Ectodermal cell (in vitro differentiated cells): ENCODE measurements around the gene PGP.

Experiments
- H3K27ac ChIP-seq: 2 replicates; pipeline ENCODE4 v1.7.0; 2013; ENCODE audit warnings: mild to moderate bottlenecking, low read depth, low read length; ENCODE audit not compliant: insufficient read depth, poor library complexity, severe bottlenecking
- H3K27me3 ChIP-seq: 2 replicates; pipeline ENCODE4 v1.7.0; 2013; ENCODE audit warnings: mild to moderate bottlenecking, low read length; ENCODE audit not compliant: insufficient read depth, control insufficient read depth, poor library complexity, severe bottlenecking
- H3K36me3 ChIP-seq: one replicate; pipeline ENCODE4 v1.7.0; 2013; ENCODE audit warnings: low read length; ENCODE audit not compliant: control insufficient read depth, insufficient read depth
- H3K4me1 ChIP-seq: one replicate; pipeline ENCODE4 v1.7.0; 2013; ENCODE audit warnings: low read length; ENCODE audit not compliant: control insufficient read depth, insufficient read depth
- H3K4me3 ChIP-seq: 2 replicates; pipeline ENCODE4 v1.7.0; 2013; ENCODE audit warnings: low read depth, low read length, control low read depth; ENCODE audit not compliant: insufficient read depth
- H3K9me3 ChIP-seq: 2 replicates; pipeline ENCODE4 v1.7.0; 2013; ENCODE audit warnings: mild to moderate bottlenecking, low read length, moderate library complexity; ENCODE audit not compliant: control insufficient read depth
- WGBS, 2 experiments: methylation state at CpG; one replicate each; pipeline ENCODE4 v1.1.7; 2013; ENCODE audit warnings: missing lambda C conversion rate in 2 of 2; 5-methylcytosine and 5-hydroxymethylcytosine counted together

PGP gene

GRCh38 chr16:2175454-2175853 is 39.2 kb downstream of the PGP start:
- Histone ChIP-seq H3K27ac (no peak overlapping the region), H3K36me3 (peaks cover 18% of the 10 kb centered on the region), H3K4me3 (no peak overlapping the region)

GRCh38 chr16:2174396-2175131 is 40.1 kb downstream of the PGP start:
- Histone ChIP-seq H3K36me3 (peaks cover 18% of the 10 kb centered on the region), H3K27ac (no peak overlapping the region), H3K4me1 (no peaks in the 10 kb centered on the region), H3K27me3 (no peaks in the 10 kb centered on the region), H3K4me3 (no peak overlapping the region), H3K9me3 (no peaks in the 10 kb centered on the region)
- WGBS, 2 experiments = 95 to 96% methylated on average over 21 of the region's 21 CpGs

More at GRCh38 chr16:2175454-2175853, 39.2 kb downstream of the PGP start:
- Histone ChIP-seq H3K4me1 (no peaks in the 10 kb centered on the region), H3K27me3 (no peaks in the 10 kb centered on the region), H3K9me3 (no peaks in the 10 kb centered on the region)
- WGBS, 2 experiments = 94 to 96% methylated on average over 10 of the region's 10 CpGs

- H3K27ac ChIP-seq = no peak overlapping the region
- WGBS, 2 experiments = 94 to 97% methylated on average over 4 of the region's 4 CpGs
These were observed 40.7 kb downstream of the PGP start for GRCh38 chr16:2173916-2174315.

GRCh38 chr16:2173366-2173765 is 41.3 kb downstream of the PGP start:
- no peak overlapping the region for H3K4me3 ChIP-seq
- H3K4me1 ChIP-seq = no peaks in the 10 kb centered on the region
- 91 to 97% methylated on average over 14 of the region's 14 CpGs for WGBS, 2 experiments
- H3K36me3 ChIP-seq = peaks cover 21% of the 10 kb centered on the region
- H3K27ac ChIP-seq = no peak overlapping the region
- no peaks in the 10 kb centered on the region for H3K9me3 ChIP-seq
- no peaks in the 10 kb centered on the region for H3K27me3 ChIP-seq

More at GRCh38 chr16:2173916-2174315, 40.7 kb downstream of the PGP start:
- no peaks in the 10 kb centered on the region for H3K4me1 ChIP-seq
- H3K36me3 ChIP-seq = peaks cover 21% of the 10 kb centered on the region
- H3K27me3 ChIP-seq = no peaks in the 10 kb centered on the region
- no peak overlapping the region for H3K4me3 ChIP-seq
- no peaks in the 10 kb centered on the region for H3K9me3 ChIP-seq

- Histone ChIP-seq H3K36me3 (peaks cover 21% of the 10 kb centered on the region), H3K4me3 (no peak overlapping the region), H3K27ac (no peak overlapping the region), H3K4me1 (no peaks in the 10 kb centered on the region), H3K27me3 (no peaks in the 10 kb centered on the region), H3K9me3 (no peaks in the 10 kb centered on the region)
- 95% methylated on average over 29 of the region's 29 CpGs for WGBS, 2 experiments
These were observed 41.8 kb downstream of the PGP start for GRCh38 chr16:2172688-2173335.

GRCh38 chr16:2171601-2172178 is 43.0 kb downstream of the PGP start:
- H3K9me3 ChIP-seq = no peaks in the 10 kb centered on the region
- H3K27ac ChIP-seq = no peak overlapping the region
- H3K4me3 ChIP-seq = no peak overlapping the region
- no peaks in the 10 kb centered on the region for H3K27me3 ChIP-seq
- no peaks in the 10 kb centered on the region for H3K4me1 ChIP-seq
- WGBS, 2 experiments = 96 to 97% methylated on average over 28 of the region's 28 CpGs
- peaks cover 21% of the 10 kb centered on the region for H3K36me3 ChIP-seq

- Histone ChIP-seq H3K27ac (no peak overlapping the region), H3K4me1 (no peaks in the 10 kb centered on the region), H3K27me3 (no peaks in the 10 kb centered on the region), H3K36me3 (peaks cover 21% of the 10 kb centered on the region), H3K9me3 (no peaks in the 10 kb centered on the region), H3K4me3 (no peak overlapping the region)
- WGBS, 2 experiments = 96% methylated on average over 47 of the region's 47 CpGs
These were observed 43.8 kb downstream of the PGP start for GRCh38 chr16:2170587-2171435.

GRCh38 chr16:2170080-2170479 is 44.6 kb downstream of the PGP start:
- H3K27me3 ChIP-seq = no peaks in the 10 kb centered on the region
- no peaks in the 10 kb centered on the region for H3K4me1 ChIP-seq
- no peak overlapping the region for H3K27ac ChIP-seq
- H3K4me3 ChIP-seq = no peak overlapping the region
- H3K36me3 ChIP-seq = peaks cover 18% of the 10 kb centered on the region
- 95 to 97% methylated on average over 18 of the region's 18 CpGs for WGBS, 2 experiments
- H3K9me3 ChIP-seq = no peaks in the 10 kb centered on the region

- H3K4me1 ChIP-seq = no peaks in the 10 kb centered on the region
- H3K4me3 ChIP-seq = no peak overlapping the region
- H3K27me3 ChIP-seq = no peaks in the 10 kb centered on the region
- H3K9me3 ChIP-seq = no peaks in the 10 kb centered on the region
- WGBS, 2 experiments = 94 to 95% methylated on average over 18 of the region's 18 CpGs
- H3K27ac ChIP-seq = no peak overlapping the region
- H3K36me3 ChIP-seq = peaks cover 9% of the 10 kb centered on the region
These were observed 47.5 kb downstream of the PGP start for GRCh38 chr16:2167068-2167638.
